GM18867 (cell line): ENCODE results near the gene TGFBRAP1.

Experiments
- ATAC-seq: cut with Tn5 transposase; IDR thresholded peaks from one replicate; pipeline ENCODE4 v1.9.1; 2021; ENCODE audit warnings: mild to moderate bottlenecking, moderate library complexity; ENCODE audit not compliant: unreplicated experiment

TGFBRAP1 gene

GRCh38 chr2:105329561-105330495 lies at the start of gene TGFBRAP1:
Gene TGFBRAP1 (minus strand): TSS chr2:105329735. CDS start chr2:105308301, 21,434 bp downstream.
- ATAC-seq, result peak; percentile 87

GRCh38 chr2:105378921-105379383 lies 49.4 kb upstream of the TGFBRAP1 start:
- no peak for ATAC-seq

GRCh38 chr2:105378276-105378840 lies 48.8 kb upstream of the TGFBRAP1 start:
- ATAC-seq, result no peak

- no peak for ATAC-seq
Observed at GRCh38 chr2:105377871-105378270, 48.3 kb upstream of the TGFBRAP1 start.

GRCh38 chr2:105376789-105377240 lies 47.3 kb upstream of the TGFBRAP1 start:
- ATAC-seq, result no peak

- ATAC-seq, result no peak
Observed at GRCh38 chr2:105376010-105376409, 46.5 kb upstream of the TGFBRAP1 start.

GRCh38 chr2:105375001-105375561 lies 45.5 kb upstream of the TGFBRAP1 start:
- ATAC-seq, result no peak

- peak; percentile 96 for ATAC-seq
Observed at GRCh38 chr2:105373895-105374401, 44.4 kb upstream of the TGFBRAP1 start.

- ATAC-seq, result peak; percentile 19
Observed at GRCh38 chr2:105373344-105373781, 43.8 kb upstream of the TGFBRAP1 start.

GRCh38 chr2:105371810-105372209 lies 42.3 kb upstream of the TGFBRAP1 start:
- no peak for ATAC-seq

- no peak for ATAC-seq
Observed at GRCh38 chr2:105371156-105371555, 41.6 kb upstream of the TGFBRAP1 start.

GRCh38 chr2:105369777-105370690 lies 40.5 kb upstream of the TGFBRAP1 start:
- peak; percentile 83 for ATAC-seq

GRCh38 chr2:105368759-105369408 lies 39.3 kb upstream of the TGFBRAP1 start:
- no peak for ATAC-seq

GRCh38 chr2:105365206-105365605 lies 35.7 kb upstream of the TGFBRAP1 start:
- no peak for ATAC-seq

- ATAC-seq, result no peak
Observed at GRCh38 chr2:105364436-105365139, 35.1 kb upstream of the TGFBRAP1 start.

- no peak for ATAC-seq
Observed at GRCh38 chr2:105362862-105363591, 33.5 kb upstream of the TGFBRAP1 start.

GRCh38 chr2:105361102-105361889 lies 31.8 kb upstream of the TGFBRAP1 start:
- ATAC-seq, result no peak

- no peak for ATAC-seq
Observed at GRCh38 chr2:105358593-105358992, 29.1 kb upstream of the TGFBRAP1 start.
